A549 (cell line): ENCODE data around the gene NEK5.

Source experiments
- CTCF ChIP-seq: fragments of >200 bp; sonication (Bioruptor Twin); formaldehyde crosslinking; IDR thresholded peaks from 3 replicates; pipeline ENCODE4 v1.5.1; 2016
- JUN ChIP-seq, 2 experiments: fragments of >200 bp; sonication (Bioruptor Twin); formaldehyde crosslinking; IDR thresholded peaks; 2 replicates in 1 of 2; 3 replicates in 1 of 2; pipeline ENCODE4 v1.6.1; 2016 to 2017
- RCOR1 ChIP-seq: fragments of 150-350 bp; IDR thresholded peaks from 2 replicates; pipeline ENCODE4 v1.6.1; 2014; ENCODE audit warnings: antibody characterized with exemption, low read length, low read depth
- RFX5 ChIP-seq: fragments of 450-650 bp; IDR thresholded peaks from 2 replicates; pipeline ENCODE4 v1.7.1; 2014; ENCODE audit warnings: antibody characterized with exemption, mild to moderate bottlenecking, moderate library complexity
- SMC3 ChIP-seq: fragments of >200 bp; sonication (Bioruptor Twin); formaldehyde crosslinking; IDR thresholded peaks from 3 replicates; pipeline ENCODE4 v1.6.1; 2018; ENCODE audit warnings: inconsistent platforms

- TF ChIP-seq RFX5 (no peak), SMC3 (no peak), JUN (IDR thresholded peaks at IDR 0.05) (no peak), RCOR1 (no peak), CTCF (no peak)
Measured at GRCh38 chr13:51999510-51999911, 129.4 kb downstream of the NEK5 start.
